Breast epithelium (tissue), 3 donors: ENCODE measurements around the gene XRCC6.

Experiments used
- POLR2A ChIP-seq: fragments of 450-650 bp; IDR thresholded peaks from one replicate; pipeline ENCODE4 v1.6.1; 2016; ENCODE audit warnings: antibody characterized with exemption, mild to moderate bottlenecking, moderate library complexity
- POLR2AphosphoS5 ChIP-seq, 3 donors: sonication (generic); formaldehyde crosslinking; IDR thresholded peaks; one replicate each; pipeline ENCODE4 v1.6.1; 2017; ENCODE audit warnings: antibody characterized with exemption in 3 of 3
- TF ChIP-seq, protein P1 (sequence below), 3 donors: fragments of 450-650 bp; IDR thresholded peaks; one replicate each; pipeline ENCODE4 v1.5.1; 2016 to 2017; ENCODE audit warnings: antibody characterized with exemption in 3 of 3, mild to moderate bottlenecking in 3 of 3, moderate library complexity in 3 of 3

DNA sequence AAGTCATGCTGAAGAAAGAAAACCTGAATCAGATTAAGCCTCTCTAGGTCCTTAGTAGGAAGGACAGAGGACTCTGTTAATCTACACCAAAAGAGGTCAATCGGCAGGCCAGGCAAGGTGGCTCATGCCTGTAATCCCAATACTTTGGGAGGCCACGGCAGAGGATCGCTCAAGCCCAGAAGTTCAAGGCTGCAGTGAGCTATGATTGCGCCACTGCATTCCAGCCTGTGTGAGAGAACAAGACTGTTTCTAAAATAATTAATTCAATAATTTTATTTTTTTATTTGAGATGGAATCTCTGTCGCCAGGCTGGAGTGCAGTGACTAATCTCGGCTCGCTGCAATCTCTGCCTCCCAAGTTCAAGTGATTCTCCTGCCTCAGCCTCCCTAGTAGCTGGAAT, 4.5 kb downstream of the XRCC6 start:
- TF ChIP-seq, protein P1, sequence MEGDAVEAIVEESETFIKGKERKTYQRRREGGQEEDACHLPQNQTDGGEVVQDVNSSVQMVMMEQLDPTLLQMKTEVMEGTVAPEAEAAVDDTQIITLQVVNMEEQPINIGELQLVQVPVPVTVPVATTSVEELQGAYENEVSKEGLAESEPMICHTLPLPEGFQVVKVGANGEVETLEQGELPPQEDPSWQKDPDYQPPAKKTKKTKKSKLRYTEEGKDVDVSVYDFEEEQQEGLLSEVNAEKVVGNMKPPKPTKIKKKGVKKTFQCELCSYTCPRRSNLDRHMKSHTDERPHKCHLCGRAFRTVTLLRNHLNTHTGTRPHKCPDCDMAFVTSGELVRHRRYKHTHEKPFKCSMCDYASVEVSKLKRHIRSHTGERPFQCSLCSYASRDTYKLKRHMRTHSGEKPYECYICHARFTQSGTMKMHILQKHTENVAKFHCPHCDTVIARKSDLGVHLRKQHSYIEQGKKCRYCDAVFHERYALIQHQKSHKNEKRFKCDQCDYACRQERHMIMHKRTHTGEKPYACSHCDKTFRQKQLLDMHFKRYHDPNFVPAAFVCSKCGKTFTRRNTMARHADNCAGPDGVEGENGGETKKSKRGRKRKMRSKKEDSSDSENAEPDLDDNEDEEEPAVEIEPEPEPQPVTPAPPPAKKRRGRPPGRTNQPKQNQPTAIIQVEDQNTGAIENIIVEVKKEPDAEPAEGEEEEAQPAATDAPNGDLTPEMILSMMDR (IDR thresholded peaks at IDR 0.05): no peak
- no peak for TF ChIP-seq POLR2A
- no peak for TF ChIP-seq POLR2AphosphoS5 (IDR thresholded peaks at IDR 0.05)
